HepG2 (cell line): ENCODE results near the gene ZCCHC8. TPM values are rescaled to one million over a fixed set of nuclear protein-coding genes. Genes with fewer than 3 reads are reported as not detected.

Experiments
- ATAC-seq: fragments of 200-7000 bp; cut with Tn5 transposase; 3 replicates; pipeline ENCODE4 v1.9.1; 2020; ENCODE audit warnings: mild to moderate bottlenecking, moderate library complexity
- BruUV-seq: library from RNA; stranded (reverse); fragments of 400-500 nt; replicated peaks from 2 replicates; lab custom pipeline; 2021; lab: Mats Ljungman, UMichigan
- CTCF ChIA-PET: fragments of 300-600 bp; formaldehyde crosslinking; extraction: SDS; loops from one replicate; lab custom pipeline; 2021; ENCODE audit warnings: low total read pairs, inconsistent platforms, low intra/inter-chr PET ratio; lab: Yijun Ruan, JAX
- POLR2A ChIA-PET: fragments of 350-600 bp; sonication (Branson Sonifier 250); formaldehyde crosslinking; loops from one replicate; lab custom pipeline; 2020; ENCODE audit warnings: antibody characterized with exemption, inconsistent platforms; lab: Yijun Ruan, JAX
- DNase-seq: peaks from one replicate; pipeline ENCODE4 v3.0.0-alpha.2; 2015; ENCODE audit warnings: low spot score
- FAIRE-seq: peaks from 3 replicates; lab custom pipeline; 2011; peaks lifted over from hg19 to GRCh38; lab: Jason Lieb, UNC
- H2AFZ ChIP-seq: one replicate; pipeline ENCODE4 v1.6.1; 2011; ENCODE audit warnings: low read length, inconsistent platforms
- H3K27ac ChIP-seq: fragments of 300-600 bp; 3 replicates; pipeline ENCODE4 v1.8.0; 2011; ENCODE audit warnings: mixed run types, mild to moderate bottlenecking, mixed read lengths, low read length, inconsistent platforms; ENCODE audit not compliant: insufficient read depth; ENCODE audit errors: extremely low read length
- H3K27me3 ChIP-seq, 2 experiments: fragments of 200-600 bp in 1 of 2; 2 replicates in 1 of 2; 3 replicates in 1 of 2; pipeline versions ENCODE4 v1.6.0 to v1.8.0; 2011; ENCODE audit warnings: low read length in 2 of 2, mild to moderate bottlenecking in 2 of 2, moderate library complexity in 2 of 2, inconsistent platforms in 1 of 2; ENCODE audit not compliant: insufficient read depth in 2 of 2, control insufficient read depth in 1 of 2
- H3K36me3 ChIP-seq, 2 experiments: fragments of 200-600 bp in 1 of 2; replicated peaks in 1 of 2; 2 replicates in 1 of 2; 3 replicates in 1 of 2; pipeline versions ENCODE4 v1.5.1 to v1.8.0; 2011; ENCODE audit warnings: low read length in 2 of 2, inconsistent platforms in 1 of 2; ENCODE audit not compliant: insufficient read depth in 2 of 2, control insufficient read depth in 1 of 2
- H3K4me1 ChIP-seq: 2 replicates; pipeline ENCODE4 v1.5.1; 2012; ENCODE audit warnings: low read length, inconsistent platforms; ENCODE audit not compliant: insufficient read depth
- H3K4me2 ChIP-seq: 2 replicates; pipeline ENCODE4 v1.6.0; 2011; ENCODE audit warnings: low read depth, low read length, inconsistent platforms
- H3K4me3 ChIP-seq, 3 experiments: fragments of 200-600 bp in 1 of 3; sonication (generic), shearing (Covaris generic) in 1 of 3; replicated peaks in 1 of 3; 2 replicates each; pipeline ENCODE4 v1.5.1; 2011 to 2016; ENCODE audit warnings: low read length in 3 of 3, inconsistent platforms in 2 of 3, low read depth in 2 of 3, mild to moderate bottlenecking in 2 of 3, control low read depth in 1 of 3, mixed read lengths in 1 of 3; ENCODE audit not compliant: insufficient read depth in 1 of 3
- H3K79me2 ChIP-seq: one replicate; pipeline ENCODE4 v1.6.1; 2011; ENCODE audit warnings: low read length, inconsistent platforms; ENCODE audit not compliant: insufficient read depth
- H3K9ac ChIP-seq: 2 replicates; pipeline ENCODE4 v1.6.0; 2011; ENCODE audit warnings: mild to moderate bottlenecking, low read depth, low read length, inconsistent platforms; ENCODE audit not compliant: insufficient read depth
- H3K9me3 ChIP-seq: 2 replicates; pipeline ENCODE4 v1.5.1; 2012; ENCODE audit warnings: mild to moderate bottlenecking, low read length
- H4K20me1 ChIP-seq: 2 replicates; pipeline ENCODE4 v1.6.0; 2011; ENCODE audit warnings: inconsistent platforms, mild to moderate bottlenecking, low read length, moderate library complexity; ENCODE audit not compliant: insufficient read depth
- CEBPB ChIP-seq: IDR thresholded peaks from 2 replicates; pipeline ENCODE4 v1.6.1; 2011; ENCODE audit warnings: low read depth, low read length, improper control_type of control experiment, borderline replicate concordance
- CENPX ChIP-seq: sonication (generic); formaldehyde crosslinking; IDR thresholded peaks from 2 replicates; pipeline ENCODE4 v1.9.0; 2021; ENCODE audit warnings: mild to moderate bottlenecking, missing genetic modification reagents, moderate library complexity
- FOXM1 ChIP-seq: sonication (generic); formaldehyde crosslinking; IDR thresholded peaks from 2 replicates; pipeline ENCODE4 v1.5.0; 2020; ENCODE audit warnings: missing genetic modification reagents
- HDAC2 ChIP-seq: sonication (generic); formaldehyde crosslinking; IDR thresholded peaks from 2 replicates; pipeline ENCODE4 v1.4.0; 2020; ENCODE audit warnings: missing genetic modification reagents
- IRX3 ChIP-seq: sonication (generic); formaldehyde crosslinking; IDR thresholded peaks from 2 replicates; pipeline ENCODE4 v1.8.1; 2023; ENCODE audit warnings: mild to moderate bottlenecking, low read depth, missing genetic modification reagents, borderline replicate concordance
- PHB2 ChIP-seq: fragments of 450-650 bp; IDR thresholded peaks from 2 replicates; pipeline ENCODE4 v1.6.1; 2018; ENCODE audit not compliant: partially characterized antibody
- RARG ChIP-seq: sonication (generic); formaldehyde crosslinking; IDR thresholded peaks from 2 replicates; pipeline ENCODE4 v1.4.0; 2020; ENCODE audit warnings: low read depth, mild to moderate bottlenecking, missing genetic modification reagents
- SP4 ChIP-seq: sonication (generic); formaldehyde crosslinking; IDR thresholded peaks from 2 replicates; pipeline ENCODE4 v1.8.1; 2023; ENCODE audit warnings: mild to moderate bottlenecking, missing genetic modification reagents
- TCF7L2 ChIP-seq: IDR thresholded peaks from 2 replicates; pipeline ENCODE4 v1.6.1; 2011; ENCODE audit warnings: mild to moderate bottlenecking, low read depth, low read length, moderate library complexity
- TSC22D2 ChIP-seq: sonication (generic); formaldehyde crosslinking; IDR thresholded peaks from 2 replicates; pipeline ENCODE4 v1.5.1; 2020; ENCODE audit warnings: missing genetic modification reagents, mild to moderate bottlenecking, borderline replicate concordance
- ZC3H13 ChIP-seq: sonication (generic); formaldehyde crosslinking; IDR thresholded peaks from 2 replicates; pipeline ENCODE4 v1.8.1; 2023; ENCODE audit warnings: mild to moderate bottlenecking, missing genetic modification reagents, moderate library complexity
- ZNF160 ChIP-seq: sonication (generic); formaldehyde crosslinking; IDR thresholded peaks from 2 replicates; pipeline ENCODE4 v1.8.0; 2022; ENCODE audit warnings: mild to moderate bottlenecking, inconsistent platforms, missing genetic modification reagents
- ZNF549 ChIP-seq: sonication (generic); formaldehyde crosslinking; IDR thresholded peaks from 2 replicates; pipeline ENCODE4 v1.5.0; 2020; ENCODE audit warnings: missing genetic modification reagents
- ZNF570 ChIP-seq: sonication (generic); formaldehyde crosslinking; IDR thresholded peaks from 2 replicates; pipeline ENCODE4 v1.4.0; 2020; ENCODE audit warnings: mild to moderate bottlenecking, missing genetic modification reagents, borderline replicate concordance
- ZNF75D ChIP-seq: sonication (generic); formaldehyde crosslinking; IDR thresholded peaks from 2 replicates; pipeline ENCODE4 v1.8.1; 2023; ENCODE audit warnings: missing genetic modification reagents, mild to moderate bottlenecking, borderline replicate concordance
- ZNF850 ChIP-seq: sonication (generic); formaldehyde crosslinking; conservative IDR thresholded peaks from 2 replicates; pipeline ENCODE4 v1.9.0; 2021; ENCODE audit warnings: mild to moderate bottlenecking, missing genetic modification reagents
- ZNF879 ChIP-seq: sonication (generic); formaldehyde crosslinking; IDR thresholded peaks from 2 replicates; pipeline ENCODE4 v1.8.1; 2023; ENCODE audit warnings: missing genetic modification reagents
- ZSCAN22 ChIP-seq: sonication (generic); formaldehyde crosslinking; IDR thresholded peaks from 2 replicates; pipeline ENCODE4 v1.4.0; 2020; ENCODE audit warnings: mild to moderate bottlenecking, missing genetic modification reagents
- WGBS: methylation state at CpG from one replicate; pipeline ENCODE4 v1.1.6; 2017; ENCODE audit warnings: low lambda C conversion rate; 5-methylcytosine and 5-hydroxymethylcytosine counted together
- in situ Hi-C: cut with HindIII; loops from 2 replicates; pipeline ENCODE4 v1.10.0; 2017; ENCODE audit warnings: low pct_unique_long_range_greater_than_20kb; ENCODE audit not compliant: extremely low pct_ligation_motif_present
- intact Hi-C: fragments of 100-400 bp; cut with micrococcal nuclease; formaldehyde crosslinking; loops from one replicate; pipeline ENCODE4 v1.10.0; 2022; ENCODE audit not compliant: unreplicated experiment
- polyA plus RNA-seq, 8 experiments: library from polyadenylated mRNA; depleted of rRNA in 3 of 8; stranded (reverse) in 7 of 8; unstranded in 1 of 8; fragments of >200 nt; fragmentation: Illumina TruSeq in 4 of 8; extraction: Trizol in 4 of 8; gene quantifications; 2 replicates each; pipeline versions ENCODE4 v1.2.1 to v1.2.3, GENCODE V29; 2011 to 2016; ENCODE audit warnings: low read depth in 4 of 8, missing spikeins in 1 of 8, mixed read lengths in 1 of 8; ENCODE audit not compliant: insufficient read depth in 1 of 8
- total RNA-seq, 5 experiments: library from RNA; depleted of rRNA; stranded (reverse); fragments of >200 nt; fragmentation: Illumina TruSeq; extraction: Trizol; gene quantifications; 2 replicates each; pipeline ENCODE4 v1.2.3, GENCODE V29; 2016; ENCODE audit warnings: low read depth in 1 of 5
- TF ChIP-seq, protein P1 (sequence below): sonication (generic); IDR thresholded peaks from 2 replicates; pipeline ENCODE4 v1.6.1; 2016; ENCODE audit warnings: low read depth, borderline replicate concordance
- TF ChIP-seq, protein P2 (sequence below): sonication (generic); formaldehyde crosslinking; IDR thresholded peaks from 2 replicates; pipeline ENCODE4 v1.4.0; 2020; ENCODE audit warnings: missing genetic modification reagents

The ZCCHC8 gene
- total and polyA plus RNA-seq, 2 of the 13 experiments (the other 11 are each of a cell fraction or from before 2014, with no cell fraction given) = 18.6 to 20.9 TPM

- no peaks in the 10 kb centered on the region for H3K27me3 ChIP-seq
- peaks cover 5 to 46% of the 10 kb centered on the region in 2 experiments for H3K36me3 ChIP-seq
- ATAC-seq = no peak
- in situ Hi-C loops = no loop called here
- H4K20me1 ChIP-seq = no peaks in the 10 kb centered on the region
- H3K4me1 ChIP-seq = no peaks in the 10 kb centered on the region
- no peak overlapping the region for H3K27ac ChIP-seq
- no peak for DNase-seq
- no peak for FAIRE-seq
- H3K9ac ChIP-seq = no peak overlapping the region
- no peak overlapping the region for H3K4me2 ChIP-seq
- TF ChIP-seq, protein P1, sequence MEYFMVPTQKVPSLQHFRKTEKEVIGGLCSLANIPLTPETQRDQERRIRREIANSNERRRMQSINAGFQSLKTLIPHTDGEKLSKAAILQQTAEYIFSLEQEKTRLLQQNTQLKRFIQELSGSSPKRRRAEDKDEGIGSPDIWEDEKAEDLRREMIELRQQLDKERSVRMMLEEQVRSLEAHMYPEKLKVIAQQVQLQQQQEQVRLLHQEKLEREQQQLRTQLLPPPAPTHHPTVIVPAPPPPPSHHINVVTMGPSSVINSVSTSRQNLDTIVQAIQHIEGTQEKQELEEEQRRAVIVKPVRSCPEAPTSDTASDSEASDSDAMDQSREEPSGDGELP = no peak
- no peak for TF ChIP-seq ZSCAN22 (CRISPR knock-in tag)
- no peak for TF ChIP-seq CEBPB
- TF ChIP-seq PHB2 = no peak
- TF ChIP-seq ZNF75D (CRISPR knock-in tag) = no peak
- no peak for TF ChIP-seq RARG
- no peak for TF ChIP-seq IRX3
- TF ChIP-seq ZC3H13 = no peak
- TF ChIP-seq ZNF570 (CRISPR knock-in tag) = no peak
- TF ChIP-seq ZNF850 (CRISPR knock-in tag) = no peak
- TF ChIP-seq FOXM1 = no peak
- no peak for TF ChIP-seq SP4 (CRISPR knock-in tag)
- TF ChIP-seq CENPX = no peak
- TF ChIP-seq TSC22D2 = no peak
- TF ChIP-seq ZNF160 (CRISPR knock-in tag) = no peak
- TF ChIP-seq, protein P2, sequence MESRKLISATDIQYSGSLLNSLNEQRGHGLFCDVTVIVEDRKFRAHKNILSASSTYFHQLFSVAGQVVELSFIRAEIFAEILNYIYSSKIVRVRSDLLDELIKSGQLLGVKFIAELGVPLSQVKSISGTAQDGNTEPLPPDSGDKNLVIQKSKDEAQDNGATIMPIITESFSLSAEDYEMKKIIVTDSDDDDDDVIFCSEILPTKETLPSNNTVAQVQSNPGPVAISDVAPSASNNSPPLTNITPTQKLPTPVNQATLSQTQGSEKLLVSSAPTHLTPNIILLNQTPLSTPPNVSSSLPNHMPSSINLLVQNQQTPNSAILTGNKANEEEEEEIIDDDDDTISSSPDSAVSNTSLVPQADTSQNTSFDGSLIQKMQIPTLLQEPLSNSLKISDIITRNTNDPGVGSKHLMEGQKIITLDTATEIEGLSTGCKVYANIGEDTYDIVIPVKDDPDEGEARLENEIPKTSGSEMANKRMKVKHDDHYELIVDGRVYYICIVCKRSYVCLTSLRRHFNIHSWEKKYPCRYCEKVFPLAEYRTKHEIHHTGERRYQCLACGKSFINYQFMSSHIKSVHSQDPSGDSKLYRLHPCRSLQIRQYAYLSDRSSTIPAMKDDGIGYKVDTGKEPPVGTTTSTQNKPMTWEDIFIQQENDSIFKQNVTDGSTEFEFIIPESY (CRISPR knock-in tag) = no peak
- TF ChIP-seq TCF7L2 = no peak
- TF ChIP-seq HDAC2 = no peak
- no peak for TF ChIP-seq ZNF549 (CRISPR knock-in tag)
- TF ChIP-seq ZNF879 = no peak
- intact Hi-C loops = no loop called here
- no peak overlapping the region for H2AFZ ChIP-seq
- BruUV-seq = no TSS peak
- 98% methylated on average over 4 of the region's 4 CpGs for WGBS
- CTCF ChIA-PET = no interaction called here
- POLR2A ChIA-PET = no interaction called here
- peaks cover 2% of the 10 kb centered on the region for H3K79me2 ChIP-seq
- no peaks in the 10 kb centered on the region for H3K9me3 ChIP-seq
- no peak overlapping the region for H3K4me3 ChIP-seq
Observed at GRCh38 chr12:122537021-122537420, 36.3 kb upstream of the ZCCHC8 start.
